Neural cell (in vitro differentiated cells): ENCODE results near the gene INPP5F. TPM values are rescaled to one million over a fixed set of nuclear protein-coding genes. Genes with fewer than 3 reads are reported as not detected.

Source experiments
- H2AFZ ChIP-seq: fragments of 200-600, 300-800 bp; sonication (generic), shearing (Covaris generic); 2 replicates; pipeline ENCODE4 v1.6.0; 2014; ENCODE audit warnings: low read depth, mild to moderate bottlenecking, antibody characterized with exemption, low read length, moderate library complexity
- H3F3A ChIP-seq: fragments of 200-600 bp; shearing (Covaris generic); 2 replicates; pipeline ENCODE4 v1.6.1; 2016; ENCODE audit warnings: mild to moderate bottlenecking, moderate library complexity, mixed read lengths, antibody characterized with exemption, low read length; ENCODE audit not compliant: insufficient read depth, poor library complexity, severe bottlenecking
- H3K27ac ChIP-seq: fragments of 200-600, 300-800 bp; sonication (generic), shearing (Covaris generic); 2 replicates; pipeline ENCODE4 v1.5.1; 2014; ENCODE audit warnings: mild to moderate bottlenecking, low read length, moderate library complexity
- H3K27me3 ChIP-seq: fragments of 300-800, 200-600 bp; sonication (generic), shearing (Covaris generic); 2 replicates; pipeline ENCODE4 v1.6.0; 2014; ENCODE audit warnings: mild to moderate bottlenecking, low read depth, low read length, moderate library complexity; ENCODE audit not compliant: insufficient read depth
- H3K36me3 ChIP-seq: fragments of 300-800, 200-600 bp; sonication (generic), shearing (Covaris generic); 2 replicates; pipeline ENCODE4 v1.5.1; 2014; ENCODE audit warnings: mild to moderate bottlenecking, antibody characterized with exemption, low read length, moderate library complexity; ENCODE audit not compliant: insufficient read depth
- H3K4me2 ChIP-seq: fragments of 300-800, 200-600 bp; sonication (generic), shearing (Covaris generic); 2 replicates; pipeline ENCODE4 v1.6.0; 2014; ENCODE audit warnings: mild to moderate bottlenecking, low read length
- H3K4me3 ChIP-seq: fragments of 300-800, 200-600 bp; sonication (generic), shearing (Covaris generic); 2 replicates; pipeline ENCODE4 v1.5.1; 2014; ENCODE audit warnings: mild to moderate bottlenecking, low read length, moderate library complexity
- H3K79me2 ChIP-seq: fragments of 200-600 bp; shearing (Covaris generic); replicated peaks from 2 replicates; pipeline ENCODE4 v1.6.0; 2014; ENCODE audit warnings: mild to moderate bottlenecking, low read length, moderate library complexity; ENCODE audit not compliant: insufficient read depth
- H3K9ac ChIP-seq: fragments of 300-800, 200-600 bp; sonication (generic), shearing (Covaris generic); 2 replicates; pipeline ENCODE4 v1.6.1; 2016; ENCODE audit warnings: mild to moderate bottlenecking, low read length, mixed read lengths
- H3K9me2 ChIP-seq: fragments of 200-600 bp; shearing (Covaris generic); 2 replicates; pipeline ENCODE4 v1.6.1; 2016; ENCODE audit warnings: mild to moderate bottlenecking, low read length, mixed read lengths; ENCODE audit not compliant: insufficient read depth
- H3K9me3 ChIP-seq: fragments of 200-600, 300-800 bp; sonication (generic), shearing (Covaris generic); 2 replicates; pipeline ENCODE4 v1.6.1; 2016; ENCODE audit warnings: mild to moderate bottlenecking, mixed run types, low read length, moderate library complexity, mixed read lengths
- H4K20me1 ChIP-seq: fragments of 200-600 bp; shearing (Covaris generic); 2 replicates; pipeline ENCODE4 v1.6.1; 2016; ENCODE audit warnings: mild to moderate bottlenecking, mixed run types; ENCODE audit not compliant: insufficient read depth
- EP300 ChIP-seq: fragments of 450-650 bp; conservative IDR thresholded peaks from 2 replicates; pipeline ENCODE4 v1.6.1; 2014; ENCODE audit warnings: antibody characterized with exemption, mild to moderate bottlenecking, moderate library complexity; ENCODE audit not compliant: poor library complexity, severe bottlenecking
- EZH2 ChIP-seq: fragments of 200-600, 300-800 bp; shearing (Covaris generic), sonication (generic); IDR thresholded peaks from 2 replicates; pipeline ENCODE4 v1.6.1; 2014; ENCODE audit warnings: antibody characterized with exemption, low read length, borderline replicate concordance, mild to moderate bottlenecking; ENCODE audit not compliant: insufficient read depth, poor library complexity, severe bottlenecking
- MXI1 ChIP-seq: fragments of 450-650 bp; conservative IDR thresholded peaks from 2 replicates; pipeline ENCODE4 v1.6.1; 2014; ENCODE audit warnings: antibody characterized with exemption, mild to moderate bottlenecking; ENCODE audit not compliant: poor library complexity, severe bottlenecking
- POLR2AphosphoS5 ChIP-seq: IDR thresholded peaks from 2 replicates; pipeline ENCODE4 v1.6.1; 2012
- SMC3 ChIP-seq: fragments of 450-650 bp; conservative IDR thresholded peaks from 2 replicates; pipeline ENCODE4 v1.6.1; 2014; ENCODE audit warnings: antibody characterized with exemption, mild to moderate bottlenecking, moderate library complexity; ENCODE audit not compliant: poor library complexity
- TAF1 ChIP-seq: IDR thresholded peaks from 2 replicates; pipeline ENCODE4 v1.6.1; 2012; ENCODE audit warnings: low read depth
- polyA plus RNA-seq: library from polyadenylated mRNA; depleted of rRNA; stranded (reverse); fragments of >200 nt; gene quantifications from 2 replicates; pipeline ENCODE4 v1.2.3, GENCODE V29; 2014
- TF ChIP-seq, protein P1 (sequence below): IDR thresholded peaks from 2 replicates; pipeline ENCODE4 v1.6.1; 2012; ENCODE audit warnings: borderline replicate concordance
- TF ChIP-seq, protein P2 (sequence below): fragments of 450-650 bp; IDR thresholded peaks from 2 replicates; pipeline ENCODE4 v1.5.1; 2014; ENCODE audit warnings: antibody characterized with exemption, mild to moderate bottlenecking, moderate library complexity; ENCODE audit not compliant: poor library complexity, severe bottlenecking

Gene INPP5F
- polyA plus RNA-seq, 1 donor from 2014 or later = 114 TPM

DNA sequence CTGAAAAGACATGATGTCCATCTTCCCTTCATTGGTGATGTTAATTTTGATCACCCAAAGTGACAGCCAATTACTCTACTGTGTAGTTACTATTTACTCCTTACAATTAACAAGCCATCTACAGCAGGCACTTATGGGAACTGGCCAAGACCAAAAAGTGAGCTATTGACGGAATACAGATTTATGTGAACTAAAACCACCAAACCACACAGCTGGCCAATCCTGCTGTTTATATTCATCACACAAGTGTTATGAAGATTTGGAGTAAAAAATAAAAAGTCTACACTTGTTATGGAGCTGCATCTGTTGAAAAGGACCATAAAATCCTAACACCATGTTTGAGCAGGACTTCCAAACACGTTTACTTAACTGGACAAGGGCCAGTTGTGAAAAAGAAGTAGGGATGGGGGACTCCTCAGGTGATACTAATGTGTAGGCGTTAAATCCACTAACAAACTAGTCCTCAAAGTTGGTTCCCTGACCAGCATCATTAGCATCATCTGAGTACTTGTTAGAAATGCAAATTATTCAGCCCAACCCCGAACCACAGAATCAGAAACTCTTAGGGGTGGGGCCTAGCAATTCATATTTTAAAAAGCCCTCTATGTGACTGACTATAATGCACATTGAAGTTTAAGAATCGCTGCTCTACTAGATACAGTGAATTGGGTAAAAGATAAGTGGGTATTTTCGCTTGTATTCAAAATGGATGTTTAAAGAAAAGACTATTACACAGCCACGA is 135.2 kb downstream of the INPP5F start:
- Histone ChIP-seq H3K4me3 (no peak overlapping the region), H2AFZ (no peak overlapping the region), H3K79me2 (peaks cover 44% of the 10 kb centered on the region), H3K27ac (no peak overlapping the region), H3F3A (no peaks in the 10 kb centered on the region), H3K36me3 (peaks cover 10% of the 10 kb centered on the region), H3K9ac (no peak overlapping the region), H3K9me2 (no peaks in the 10 kb centered on the region), H3K27me3 (no peaks in the 10 kb centered on the region), H4K20me1 (no peaks in the 10 kb centered on the region), H3K4me2 (no peak overlapping the region), H3K9me3 (no peaks in the 10 kb centered on the region)
- TF ChIP-seq TAF1 (no peak), POLR2AphosphoS5 (no peak), MXI1 (no peak), EZH2 (no peak), SMC3 (no peak)
- TF ChIP-seq, protein P1, sequence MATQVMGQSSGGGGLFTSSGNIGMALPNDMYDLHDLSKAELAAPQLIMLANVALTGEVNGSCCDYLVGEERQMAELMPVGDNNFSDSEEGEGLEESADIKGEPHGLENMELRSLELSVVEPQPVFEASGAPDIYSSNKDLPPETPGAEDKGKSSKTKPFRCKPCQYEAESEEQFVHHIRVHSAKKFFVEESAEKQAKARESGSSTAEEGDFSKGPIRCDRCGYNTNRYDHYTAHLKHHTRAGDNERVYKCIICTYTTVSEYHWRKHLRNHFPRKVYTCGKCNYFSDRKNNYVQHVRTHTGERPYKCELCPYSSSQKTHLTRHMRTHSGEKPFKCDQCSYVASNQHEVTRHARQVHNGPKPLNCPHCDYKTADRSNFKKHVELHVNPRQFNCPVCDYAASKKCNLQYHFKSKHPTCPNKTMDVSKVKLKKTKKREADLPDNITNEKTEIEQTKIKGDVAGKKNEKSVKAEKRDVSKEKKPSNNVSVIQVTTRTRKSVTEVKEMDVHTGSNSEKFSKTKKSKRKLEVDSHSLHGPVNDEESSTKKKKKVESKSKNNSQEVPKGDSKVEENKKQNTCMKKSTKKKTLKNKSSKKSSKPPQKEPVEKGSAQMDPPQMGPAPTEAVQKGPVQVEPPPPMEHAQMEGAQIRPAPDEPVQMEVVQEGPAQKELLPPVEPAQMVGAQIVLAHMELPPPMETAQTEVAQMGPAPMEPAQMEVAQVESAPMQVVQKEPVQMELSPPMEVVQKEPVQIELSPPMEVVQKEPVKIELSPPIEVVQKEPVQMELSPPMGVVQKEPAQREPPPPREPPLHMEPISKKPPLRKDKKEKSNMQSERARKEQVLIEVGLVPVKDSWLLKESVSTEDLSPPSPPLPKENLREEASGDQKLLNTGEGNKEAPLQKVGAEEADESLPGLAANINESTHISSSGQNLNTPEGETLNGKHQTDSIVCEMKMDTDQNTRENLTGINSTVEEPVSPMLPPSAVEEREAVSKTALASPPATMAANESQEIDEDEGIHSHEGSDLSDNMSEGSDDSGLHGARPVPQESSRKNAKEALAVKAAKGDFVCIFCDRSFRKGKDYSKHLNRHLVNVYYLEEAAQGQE = no peak
- TF ChIP-seq, protein P2, sequence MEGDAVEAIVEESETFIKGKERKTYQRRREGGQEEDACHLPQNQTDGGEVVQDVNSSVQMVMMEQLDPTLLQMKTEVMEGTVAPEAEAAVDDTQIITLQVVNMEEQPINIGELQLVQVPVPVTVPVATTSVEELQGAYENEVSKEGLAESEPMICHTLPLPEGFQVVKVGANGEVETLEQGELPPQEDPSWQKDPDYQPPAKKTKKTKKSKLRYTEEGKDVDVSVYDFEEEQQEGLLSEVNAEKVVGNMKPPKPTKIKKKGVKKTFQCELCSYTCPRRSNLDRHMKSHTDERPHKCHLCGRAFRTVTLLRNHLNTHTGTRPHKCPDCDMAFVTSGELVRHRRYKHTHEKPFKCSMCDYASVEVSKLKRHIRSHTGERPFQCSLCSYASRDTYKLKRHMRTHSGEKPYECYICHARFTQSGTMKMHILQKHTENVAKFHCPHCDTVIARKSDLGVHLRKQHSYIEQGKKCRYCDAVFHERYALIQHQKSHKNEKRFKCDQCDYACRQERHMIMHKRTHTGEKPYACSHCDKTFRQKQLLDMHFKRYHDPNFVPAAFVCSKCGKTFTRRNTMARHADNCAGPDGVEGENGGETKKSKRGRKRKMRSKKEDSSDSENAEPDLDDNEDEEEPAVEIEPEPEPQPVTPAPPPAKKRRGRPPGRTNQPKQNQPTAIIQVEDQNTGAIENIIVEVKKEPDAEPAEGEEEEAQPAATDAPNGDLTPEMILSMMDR = no peak

DNA sequence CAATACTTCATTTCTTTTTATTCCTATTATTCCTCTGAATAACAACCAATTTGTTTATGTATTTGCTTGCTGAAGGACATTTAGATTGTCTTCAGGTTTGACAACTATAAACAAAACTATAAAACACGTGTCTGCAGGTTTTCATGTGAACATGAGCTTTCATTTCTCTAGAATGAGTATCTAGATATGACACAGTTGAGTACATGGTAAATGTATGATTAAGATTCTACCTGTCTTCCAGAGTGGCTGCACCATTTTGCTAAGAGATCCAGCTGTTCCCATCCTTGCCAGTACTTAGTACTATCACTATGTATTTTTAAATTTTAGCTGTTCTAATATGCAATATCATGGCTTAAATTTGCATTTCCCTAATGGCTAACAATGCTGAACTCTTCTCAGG is 136.7 kb downstream of the INPP5F start:
- no peak overlapping the region for H3K4me2 ChIP-seq
- no peak overlapping the region for H2AFZ ChIP-seq
- H3K27ac ChIP-seq = no peak overlapping the region
- H3K36me3 ChIP-seq = peaks cover 8% of the 10 kb centered on the region
- TF ChIP-seq, protein P1 = no peak
- TF ChIP-seq EP300 (no peak), SMC3 (no peak), EZH2 (no peak)
- no peaks in the 10 kb centered on the region for H3K27me3 ChIP-seq
- no peaks in the 10 kb centered on the region for H3K9me2 ChIP-seq
- H3K79me2 ChIP-seq = peaks cover 56% of the 10 kb centered on the region
- H3K9ac ChIP-seq = no peak overlapping the region
- no peaks in the 10 kb centered on the region for H4K20me1 ChIP-seq
- H3K4me3 ChIP-seq = no peak overlapping the region
- H3K9me3 ChIP-seq = no peaks in the 10 kb centered on the region
- no peaks in the 10 kb centered on the region for H3F3A ChIP-seq
